OCI-LY3 (cell line): ENCODE results near the gene LDAH.

ENCODE experiments used
- H2AFZ ChIP-seq: fragments of 200-600, 300-600 bp; shearing (Covaris generic); 2 replicates; pipeline ENCODE4 v1.6.0; 2014; ENCODE audit warnings: antibody characterized with exemption, low read depth, low read length
- H3K27ac ChIP-seq: fragments of 200-600, 300-600 bp; sonication (generic); 2 replicates; pipeline ENCODE4 v1.5.1; 2014; ENCODE audit warnings: mild to moderate bottlenecking, low read length, moderate library complexity, mixed read lengths
- H3K27me3 ChIP-seq: fragments of 200-600, 300-600 bp; sonication (generic); 2 replicates; pipeline ENCODE4 v1.6.1; 2014; ENCODE audit warnings: low read depth, low read length, mixed read lengths
- H3K36me3 ChIP-seq: fragments of 200-600, 300-600 bp; sonication (generic); replicated peaks from 2 replicates; pipeline ENCODE3; 2014; ENCODE audit warnings: low read depth, low read length, mixed read lengths
- H3K4me1 ChIP-seq: fragments of 300-600, 200-600 bp; sonication (generic); 2 replicates; pipeline ENCODE4 v1.6.1; 2014; ENCODE audit warnings: low read length, mixed read lengths
- H3K4me2 ChIP-seq: fragments of 200-600, 300-600 bp; sonication (generic); 2 replicates; pipeline ENCODE4 v1.6.1; 2014; ENCODE audit warnings: low read length, mixed read lengths
- H3K4me3 ChIP-seq: fragments of 300-600, 200-600 bp; sonication (generic); 2 replicates; pipeline ENCODE4 v1.5.1; 2014; ENCODE audit warnings: antibody characterized with exemption, mild to moderate bottlenecking, low read length, moderate library complexity
- H3K79me2 ChIP-seq: fragments of 300-600, 200-600 bp; shearing (Covaris generic); 2 replicates; pipeline ENCODE4 v1.6.1; 2014; ENCODE audit warnings: mild to moderate bottlenecking, low read length, mixed read lengths
- H3K9ac ChIP-seq: fragments of 300-600, 200-600 bp; shearing (Covaris generic); 2 replicates; pipeline ENCODE4 v1.6.0; 2014; ENCODE audit warnings: mild to moderate bottlenecking, low read length, moderate library complexity
- H3K9me3 ChIP-seq: fragments of 200-600, 300-600 bp; shearing (Covaris generic); 2 replicates; pipeline ENCODE4 v1.6.1; 2014; ENCODE audit warnings: low read length, mixed read lengths; ENCODE audit not compliant: insufficient read depth
- H4K20me1 ChIP-seq: fragments of 200-600, 300-600 bp; sonication (generic); 2 replicates; pipeline ENCODE4 v1.6.1; 2016; ENCODE audit warnings: low read length, mixed read lengths; ENCODE audit not compliant: insufficient read depth
- EZH2phosphoT487 ChIP-seq: fragments of 200-600 bp; shearing (Covaris generic); IDR thresholded peaks from 2 replicates; pipeline ENCODE4 v1.6.1; 2018; ENCODE audit warnings: antibody characterized with exemption, mixed run types, low read depth
- TF ChIP-seq, protein P1 (sequence below): fragments of 200-600, 300-600 bp; sonication (generic); IDR thresholded peaks from 2 replicates; pipeline ENCODE4 v1.5.1; 2014; ENCODE audit warnings: antibody characterized with exemption, low read length, low read depth

Gene LDAH

DNA sequence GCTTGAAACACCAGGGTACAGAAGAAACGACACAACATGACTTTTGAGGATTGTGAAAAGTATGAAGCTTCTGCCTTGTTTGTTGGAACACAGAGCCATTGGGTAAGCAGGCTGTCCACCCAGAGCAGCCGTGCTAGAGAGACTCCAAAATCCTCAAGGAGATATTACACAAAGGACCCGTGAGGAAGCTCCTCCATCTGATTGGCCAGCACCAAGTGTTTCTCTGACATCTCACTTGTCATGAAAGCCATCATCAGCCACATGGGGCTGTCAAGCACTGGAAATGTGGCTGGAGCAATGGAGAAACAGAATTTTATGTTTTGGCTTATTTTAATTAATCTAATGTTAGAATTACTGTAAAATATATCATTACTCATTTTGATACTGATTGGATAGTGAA, 29.8 kb upstream of the LDAH start:
- no peaks in the 10 kb centered on the region for H3K36me3 ChIP-seq
- peaks cover 9% of the 10 kb centered on the region; the same call in 1 of the 2 replicates for H3K27me3 ChIP-seq
- no peak overlapping the region for H3K9ac ChIP-seq
- no peak overlapping the region for H3K4me3 ChIP-seq
- no peaks in the 10 kb centered on the region for H3K9me3 ChIP-seq
- H3K4me1 ChIP-seq, result no peaks in the 10 kb centered on the region
- no peak overlapping the region for H3K4me2 ChIP-seq
- H2AFZ ChIP-seq, result 0 out of 2 replicates have a peak overlapping the region, but pooled peaks have one; percentile 21
- H3K27ac ChIP-seq, result no peak overlapping the region
- no peak for TF ChIP-seq EZH2phosphoT487
- TF ChIP-seq, protein P1, sequence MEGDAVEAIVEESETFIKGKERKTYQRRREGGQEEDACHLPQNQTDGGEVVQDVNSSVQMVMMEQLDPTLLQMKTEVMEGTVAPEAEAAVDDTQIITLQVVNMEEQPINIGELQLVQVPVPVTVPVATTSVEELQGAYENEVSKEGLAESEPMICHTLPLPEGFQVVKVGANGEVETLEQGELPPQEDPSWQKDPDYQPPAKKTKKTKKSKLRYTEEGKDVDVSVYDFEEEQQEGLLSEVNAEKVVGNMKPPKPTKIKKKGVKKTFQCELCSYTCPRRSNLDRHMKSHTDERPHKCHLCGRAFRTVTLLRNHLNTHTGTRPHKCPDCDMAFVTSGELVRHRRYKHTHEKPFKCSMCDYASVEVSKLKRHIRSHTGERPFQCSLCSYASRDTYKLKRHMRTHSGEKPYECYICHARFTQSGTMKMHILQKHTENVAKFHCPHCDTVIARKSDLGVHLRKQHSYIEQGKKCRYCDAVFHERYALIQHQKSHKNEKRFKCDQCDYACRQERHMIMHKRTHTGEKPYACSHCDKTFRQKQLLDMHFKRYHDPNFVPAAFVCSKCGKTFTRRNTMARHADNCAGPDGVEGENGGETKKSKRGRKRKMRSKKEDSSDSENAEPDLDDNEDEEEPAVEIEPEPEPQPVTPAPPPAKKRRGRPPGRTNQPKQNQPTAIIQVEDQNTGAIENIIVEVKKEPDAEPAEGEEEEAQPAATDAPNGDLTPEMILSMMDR, result no peak
- H4K20me1 ChIP-seq, result no peaks in the 10 kb centered on the region
- H3K79me2 ChIP-seq, result no peaks in the 10 kb centered on the region

GRCh38 chr2:20852139-20852538, 29.2 kb upstream of the LDAH start:
- no peaks in the 10 kb centered on the region for H4K20me1 ChIP-seq
- H3K4me2 ChIP-seq, result no peak overlapping the region
- no peak overlapping the region for H2AFZ ChIP-seq
- no peaks in the 10 kb centered on the region for H3K36me3 ChIP-seq
- no peaks in the 10 kb centered on the region for H3K4me1 ChIP-seq
- no peak for TF ChIP-seq EZH2phosphoT487
- TF ChIP-seq, protein P1, result no peak
- H3K79me2 ChIP-seq, result no peaks in the 10 kb centered on the region
- H3K27me3 ChIP-seq, result peaks cover 9% of the 10 kb centered on the region; the same call in 1 of the 2 replicates
- no peak overlapping the region for H3K9ac ChIP-seq
- H3K9me3 ChIP-seq, result no peaks in the 10 kb centered on the region
- H3K27ac ChIP-seq, result no peak overlapping the region
- H3K4me3 ChIP-seq, result no peak overlapping the region

DNA sequence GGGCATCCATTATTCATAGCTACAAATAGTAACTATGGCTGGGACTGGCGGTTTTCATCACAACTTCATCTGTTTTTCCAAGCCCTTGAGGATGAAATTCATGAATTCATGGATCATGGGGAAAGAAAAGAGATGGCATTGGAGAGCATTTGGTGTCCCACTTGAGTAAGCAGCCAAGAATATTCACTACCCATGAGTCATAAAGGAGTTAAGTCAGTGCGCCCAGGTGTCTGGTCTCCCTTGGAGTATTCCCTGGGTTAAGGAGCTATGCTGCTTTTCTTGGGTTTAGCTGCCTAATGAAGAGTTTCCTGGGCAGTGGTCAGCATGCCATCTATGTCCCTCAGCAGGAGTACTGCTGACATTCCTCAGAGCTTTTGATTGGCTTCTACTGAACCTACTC, 21.3 kb upstream of the LDAH start:
- Histone ChIP-seq H3K4me1 (no peaks in the 10 kb centered on the region), H3K9me3 (no peaks in the 10 kb centered on the region), H3K9ac (no peak overlapping the region), H3K79me2 (no peaks in the 10 kb centered on the region), H4K20me1 (no peaks in the 10 kb centered on the region), H3K27ac (no peak overlapping the region), H3K4me2 (no peak overlapping the region), H3K36me3 (no peaks in the 10 kb centered on the region), H2AFZ (no peak overlapping the region), H3K4me3 (no peak overlapping the region), H3K27me3 (peaks cover 26% of the 10 kb centered on the region; the same call in 1 of the 2 replicates)
- no peak for TF ChIP-seq EZH2phosphoT487
- TF ChIP-seq, protein P1, result no peak

- H3K4me1 ChIP-seq, result no peaks in the 10 kb centered on the region
- no peak overlapping the region for H2AFZ ChIP-seq
- no peaks in the 10 kb centered on the region for H3K79me2 ChIP-seq
- no peaks in the 10 kb centered on the region for H3K36me3 ChIP-seq
- H4K20me1 ChIP-seq, result no peaks in the 10 kb centered on the region
- peaks cover 34% of the 10 kb centered on the region; the same call in 1 of the 2 replicates for H3K27me3 ChIP-seq
- H3K9ac ChIP-seq, result no peak overlapping the region
- no peak for TF ChIP-seq EZH2phosphoT487
- no peaks in the 10 kb centered on the region for H3K9me3 ChIP-seq
- H3K4me3 ChIP-seq, result no peak overlapping the region
- H3K27ac ChIP-seq, result no peak overlapping the region
- H3K4me2 ChIP-seq, result no peak overlapping the region
These were observed 16.2 kb upstream of the LDAH start for GRCh38 chr2:20839052-20839451.
